OCI-LY1 (cell line): Measurements from ENCODE around the gene IDS.

Experiments used
- H2AFZ ChIP-seq: fragments of 200-600 bp; sonication (generic), shearing (Covaris generic); 2 replicates; pipeline ENCODE4 v1.6.0; 2014; ENCODE audit warnings: antibody characterized with exemption, mild to moderate bottlenecking, low read length
- H3F3A ChIP-seq: fragments of 200-600 bp; sonication (generic), shearing (Covaris generic); 2 replicates; pipeline ENCODE4 v1.6.0; 2014; ENCODE audit warnings: mild to moderate bottlenecking, antibody characterized with exemption, low read length, moderate library complexity; ENCODE audit not compliant: insufficient read depth
- H3K27ac ChIP-seq: fragments of 200-600 bp; sonication (generic); 2 replicates; pipeline ENCODE4 v1.5.1; 2014; ENCODE audit warnings: low read length, mixed run types, mild to moderate bottlenecking, low read depth; ENCODE audit not compliant: poor library complexity, severe bottlenecking
- H3K27me3 ChIP-seq: fragments of 200-600 bp; sonication (generic); 2 replicates; pipeline ENCODE4 v1.6.0; 2014; ENCODE audit warnings: antibody characterized with exemption, mild to moderate bottlenecking, low read length, moderate library complexity; ENCODE audit not compliant: insufficient read depth
- H3K36me3 ChIP-seq: fragments of 200-600 bp; sonication (generic); 2 replicates; pipeline ENCODE4 v1.6.1; 2014; ENCODE audit warnings: mild to moderate bottlenecking, antibody characterized with exemption, low read length, moderate library complexity, mixed read lengths; ENCODE audit not compliant: insufficient read depth
- H3K4me1 ChIP-seq: fragments of 200-600 bp; sonication (generic); 2 replicates; pipeline ENCODE4 v1.5.1; 2014; ENCODE audit warnings: mild to moderate bottlenecking, low read length, moderate library complexity; ENCODE audit not compliant: insufficient read depth, severe bottlenecking
- H3K4me2 ChIP-seq: fragments of 200-600 bp; sonication (generic), shearing (Covaris generic); 2 replicates; pipeline ENCODE4 v1.6.1; 2014; ENCODE audit warnings: low read length
- H3K4me3 ChIP-seq: fragments of 200-600 bp; sonication (generic); 2 replicates; pipeline ENCODE4 v1.5.1; 2014; ENCODE audit warnings: low read length, low read depth, mild to moderate bottlenecking, mixed read lengths; ENCODE audit not compliant: poor library complexity, severe bottlenecking
- H3K79me2 ChIP-seq: fragments of 200-600 bp; shearing (Covaris generic); 2 replicates; pipeline ENCODE4 v1.6.1; 2016; ENCODE audit warnings: mixed run types, low read length, mixed read lengths; ENCODE audit not compliant: insufficient read depth
- H3K9ac ChIP-seq: fragments of 200-600 bp; sonication (generic), shearing (Covaris generic); 2 replicates; pipeline ENCODE4 v1.6.1; 2014; ENCODE audit warnings: mild to moderate bottlenecking, low read length, mixed read lengths
- H3K9me2 ChIP-seq: fragments of 200-600 bp; sonication (generic), shearing (Covaris generic); 2 replicates; pipeline ENCODE4 v1.6.1; 2014; ENCODE audit warnings: low read depth, mild to moderate bottlenecking, low read length, mixed read lengths
- H3K9me3 ChIP-seq: fragments of 200-600 bp; shearing (Covaris generic); 2 replicates; pipeline ENCODE4 v1.6.1; 2014; ENCODE audit warnings: low read length, mixed read lengths
- H4K20me1 ChIP-seq: fragments of 200-600 bp; sonication (generic), shearing (Covaris generic); 2 replicates; pipeline ENCODE4 v1.6.0; 2016; ENCODE audit warnings: mild to moderate bottlenecking, low read length; ENCODE audit not compliant: insufficient read depth
- EZH2 ChIP-seq: fragments of 200-600 bp; sonication (generic), shearing (Covaris generic); IDR thresholded peaks from 2 replicates; pipeline ENCODE4 v1.8.0; 2017; ENCODE audit warnings: borderline replicate concordance, mixed run types, mild to moderate bottlenecking, antibody characterized with exemption, low read length, moderate library complexity, mixed read lengths
- TF ChIP-seq, protein P1 (sequence below): fragments of 200-600 bp; sonication (generic), shearing (Covaris generic); IDR thresholded peaks from 2 replicates; pipeline ENCODE4 v1.5.1; 2017; ENCODE audit warnings: mild to moderate bottlenecking, antibody characterized with exemption, low read length, moderate library complexity, mixed read lengths

IDS gene

DNA sequence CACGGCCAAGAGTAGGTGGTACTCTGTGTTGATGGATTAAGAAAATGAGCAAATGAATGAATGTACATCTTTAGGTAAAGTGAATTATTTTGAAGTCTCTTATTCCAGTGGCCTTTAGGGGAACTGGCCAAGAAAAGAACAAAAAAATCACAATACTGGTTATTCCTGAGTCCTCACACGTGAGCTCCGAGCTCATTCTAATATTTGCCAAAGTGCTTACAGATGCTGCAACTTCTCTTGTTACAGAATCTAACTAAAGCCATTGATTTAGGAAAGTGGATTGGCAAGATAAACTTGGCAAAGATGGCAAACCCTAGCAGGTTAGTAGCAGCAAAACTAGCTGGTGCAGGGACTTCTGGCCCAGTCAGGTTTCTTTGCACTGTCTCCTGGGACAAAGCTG lies 37.6 kb downstream of the IDS start:
- no peaks in the 10 kb centered on the region for H3K27me3 ChIP-seq
- H3K9me2 ChIP-seq: no peaks in the 10 kb centered on the region
- H4K20me1 ChIP-seq: no peaks in the 10 kb centered on the region
- TF ChIP-seq, protein P1, sequence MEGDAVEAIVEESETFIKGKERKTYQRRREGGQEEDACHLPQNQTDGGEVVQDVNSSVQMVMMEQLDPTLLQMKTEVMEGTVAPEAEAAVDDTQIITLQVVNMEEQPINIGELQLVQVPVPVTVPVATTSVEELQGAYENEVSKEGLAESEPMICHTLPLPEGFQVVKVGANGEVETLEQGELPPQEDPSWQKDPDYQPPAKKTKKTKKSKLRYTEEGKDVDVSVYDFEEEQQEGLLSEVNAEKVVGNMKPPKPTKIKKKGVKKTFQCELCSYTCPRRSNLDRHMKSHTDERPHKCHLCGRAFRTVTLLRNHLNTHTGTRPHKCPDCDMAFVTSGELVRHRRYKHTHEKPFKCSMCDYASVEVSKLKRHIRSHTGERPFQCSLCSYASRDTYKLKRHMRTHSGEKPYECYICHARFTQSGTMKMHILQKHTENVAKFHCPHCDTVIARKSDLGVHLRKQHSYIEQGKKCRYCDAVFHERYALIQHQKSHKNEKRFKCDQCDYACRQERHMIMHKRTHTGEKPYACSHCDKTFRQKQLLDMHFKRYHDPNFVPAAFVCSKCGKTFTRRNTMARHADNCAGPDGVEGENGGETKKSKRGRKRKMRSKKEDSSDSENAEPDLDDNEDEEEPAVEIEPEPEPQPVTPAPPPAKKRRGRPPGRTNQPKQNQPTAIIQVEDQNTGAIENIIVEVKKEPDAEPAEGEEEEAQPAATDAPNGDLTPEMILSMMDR: no peak
- TF ChIP-seq EZH2: no peak
- no peaks in the 10 kb centered on the region for H3K4me1 ChIP-seq
- H3F3A ChIP-seq: no peaks in the 10 kb centered on the region
- H3K4me3 ChIP-seq: no peak overlapping the region
- no peak overlapping the region for H3K4me2 ChIP-seq
- no peak overlapping the region for H2AFZ ChIP-seq
- no peak overlapping the region for H3K27ac ChIP-seq
- no peaks in the 10 kb centered on the region for H3K36me3 ChIP-seq
- no peak overlapping the region for H3K9ac ChIP-seq
- H3K79me2 ChIP-seq: no peaks in the 10 kb centered on the region
- no peaks in the 10 kb centered on the region for H3K9me3 ChIP-seq

DNA sequence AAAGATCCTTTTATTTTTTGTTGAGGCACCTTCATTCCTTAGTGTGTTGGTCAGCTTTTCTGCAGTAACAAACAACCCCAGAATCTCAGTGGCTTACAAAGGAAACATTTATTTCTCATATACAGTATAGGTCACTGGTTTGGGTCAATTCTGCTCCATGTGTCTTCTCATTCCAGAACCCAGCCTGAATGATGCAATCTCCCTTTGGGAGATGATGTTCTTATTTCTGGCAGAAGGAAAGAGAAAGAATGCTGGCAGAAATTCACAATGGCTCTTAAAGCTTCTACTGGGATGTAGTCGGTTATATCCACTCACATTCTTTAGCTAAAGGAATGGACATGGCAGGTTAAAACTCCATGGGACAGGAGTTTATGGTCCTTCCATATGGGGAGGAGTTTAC lies 42.3 kb downstream of the IDS start:
- H3F3A ChIP-seq: no peaks in the 10 kb centered on the region
- H3K4me3 ChIP-seq: no peak overlapping the region
- TF ChIP-seq, protein P1: no peak
- TF ChIP-seq EZH2: no peak
- H3K36me3 ChIP-seq: no peaks in the 10 kb centered on the region
- no peak overlapping the region for H3K4me2 ChIP-seq
- H3K27ac ChIP-seq: no peak overlapping the region
- H4K20me1 ChIP-seq: no peaks in the 10 kb centered on the region
- no peaks in the 10 kb centered on the region for H3K9me2 ChIP-seq
- H2AFZ ChIP-seq: no peak overlapping the region
- H3K79me2 ChIP-seq: no peaks in the 10 kb centered on the region
- no peaks in the 10 kb centered on the region for H3K27me3 ChIP-seq
- no peak overlapping the region for H3K9ac ChIP-seq
- H3K9me3 ChIP-seq: no peaks in the 10 kb centered on the region
- H3K4me1 ChIP-seq: no peaks in the 10 kb centered on the region

DNA sequence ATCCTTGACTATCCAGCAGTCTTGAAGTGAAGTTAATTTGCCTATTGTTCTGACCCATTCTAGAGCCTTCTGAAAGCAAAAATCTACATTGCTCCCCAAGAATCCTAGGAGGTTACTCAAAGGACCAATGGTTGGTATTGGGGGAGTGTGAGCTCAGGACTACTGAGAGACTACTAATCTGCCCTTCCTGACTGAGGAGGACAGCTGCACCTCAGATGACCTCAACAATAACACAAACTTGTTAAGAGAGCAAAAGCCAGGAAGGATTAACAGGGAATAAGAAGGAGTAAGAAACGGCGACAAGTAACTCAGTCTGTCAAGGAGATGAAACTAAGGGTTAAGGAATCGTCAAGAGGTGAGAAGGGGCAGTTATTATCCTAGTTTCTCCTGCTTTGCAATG lies 43.4 kb downstream of the IDS start:
- no peaks in the 10 kb centered on the region for H3K27me3 ChIP-seq
- no peak overlapping the region for H3K27ac ChIP-seq
- no peak overlapping the region for H2AFZ ChIP-seq
- H3K4me3 ChIP-seq: no peak overlapping the region
- no peak overlapping the region for H3K4me2 ChIP-seq
- H3K79me2 ChIP-seq: no peaks in the 10 kb centered on the region
- no peak overlapping the region for H3K9ac ChIP-seq
- no peaks in the 10 kb centered on the region for H3K9me2 ChIP-seq
- no peaks in the 10 kb centered on the region for H3K9me3 ChIP-seq
- no peaks in the 10 kb centered on the region for H4K20me1 ChIP-seq
- H3F3A ChIP-seq: no peaks in the 10 kb centered on the region
- TF ChIP-seq EZH2: no peak
- TF ChIP-seq, protein P1: no peak
- no peaks in the 10 kb centered on the region for H3K4me1 ChIP-seq
- no peaks in the 10 kb centered on the region for H3K36me3 ChIP-seq
